GM12801 (cell line): ENCODE results near the gene KRTAP3-3.

Experiments used
- TF ChIP-seq, protein P1 (sequence below): IDR thresholded peaks from one replicate; pipeline ENCODE4 v1.5.1; 2011; ENCODE audit warnings: control low read depth; ENCODE audit not compliant: insufficient read length; ENCODE audit errors: extremely low read depth

Gene KRTAP3-3

DNA sequence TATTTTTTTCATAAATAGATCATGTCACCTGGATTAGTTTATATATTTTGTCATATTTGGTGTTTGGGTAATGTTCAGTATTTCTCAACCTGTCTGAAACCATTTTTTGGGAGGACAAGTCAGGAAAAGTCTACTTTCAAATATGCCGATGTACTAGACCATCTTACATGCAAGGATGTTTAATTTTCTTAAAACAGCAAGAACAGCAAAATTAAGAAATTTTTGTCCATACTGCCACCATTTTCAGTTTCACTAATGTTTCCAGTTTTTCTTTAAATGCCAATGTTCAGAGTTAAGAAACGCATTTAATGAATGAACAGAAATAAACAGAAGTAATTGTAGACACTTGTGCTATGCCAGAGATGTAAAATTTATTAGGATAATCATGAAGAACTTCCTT lies 880 bp downstream of the KRTAP3-3 start:
- TF ChIP-seq, protein P1, sequence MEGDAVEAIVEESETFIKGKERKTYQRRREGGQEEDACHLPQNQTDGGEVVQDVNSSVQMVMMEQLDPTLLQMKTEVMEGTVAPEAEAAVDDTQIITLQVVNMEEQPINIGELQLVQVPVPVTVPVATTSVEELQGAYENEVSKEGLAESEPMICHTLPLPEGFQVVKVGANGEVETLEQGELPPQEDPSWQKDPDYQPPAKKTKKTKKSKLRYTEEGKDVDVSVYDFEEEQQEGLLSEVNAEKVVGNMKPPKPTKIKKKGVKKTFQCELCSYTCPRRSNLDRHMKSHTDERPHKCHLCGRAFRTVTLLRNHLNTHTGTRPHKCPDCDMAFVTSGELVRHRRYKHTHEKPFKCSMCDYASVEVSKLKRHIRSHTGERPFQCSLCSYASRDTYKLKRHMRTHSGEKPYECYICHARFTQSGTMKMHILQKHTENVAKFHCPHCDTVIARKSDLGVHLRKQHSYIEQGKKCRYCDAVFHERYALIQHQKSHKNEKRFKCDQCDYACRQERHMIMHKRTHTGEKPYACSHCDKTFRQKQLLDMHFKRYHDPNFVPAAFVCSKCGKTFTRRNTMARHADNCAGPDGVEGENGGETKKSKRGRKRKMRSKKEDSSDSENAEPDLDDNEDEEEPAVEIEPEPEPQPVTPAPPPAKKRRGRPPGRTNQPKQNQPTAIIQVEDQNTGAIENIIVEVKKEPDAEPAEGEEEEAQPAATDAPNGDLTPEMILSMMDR: no peak

- TF ChIP-seq, protein P1: no peak
These were observed 1.3 kb downstream of the KRTAP3-3 start for GRCh38 chr17:40992666-40993065.

GRCh38 chr17:40986920-40987319 lies 7.0 kb downstream of the KRTAP3-3 start:
- TF ChIP-seq, protein P1: no peak

DNA sequence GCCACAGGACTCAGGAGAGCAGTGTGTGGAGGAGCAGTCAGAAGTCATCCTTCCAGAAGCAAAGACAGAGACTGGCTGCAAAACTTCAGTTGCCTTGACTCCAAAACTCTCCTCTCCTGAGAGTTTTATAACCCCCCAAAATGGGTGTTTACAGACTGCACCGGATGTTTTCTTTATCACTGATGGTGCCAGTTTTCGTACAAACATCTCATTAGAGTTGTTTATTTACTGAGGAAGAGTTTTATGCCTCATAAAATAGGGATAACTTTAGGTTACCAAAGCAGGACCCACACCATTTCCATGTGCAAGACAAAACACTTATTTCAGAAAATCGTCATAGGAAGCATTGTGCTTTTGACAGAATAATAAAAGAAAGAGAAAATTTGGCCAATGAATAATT lies 9.7 kb downstream of the KRTAP3-3 start, which contains the start of gene KRT40:
Gene KRT40 (minus strand): TSS at position 101 of the 400 bp plus-strand sequence. CDS start 53 bp downstream, at position 48.
- TF ChIP-seq, protein P1: no peak

DNA sequence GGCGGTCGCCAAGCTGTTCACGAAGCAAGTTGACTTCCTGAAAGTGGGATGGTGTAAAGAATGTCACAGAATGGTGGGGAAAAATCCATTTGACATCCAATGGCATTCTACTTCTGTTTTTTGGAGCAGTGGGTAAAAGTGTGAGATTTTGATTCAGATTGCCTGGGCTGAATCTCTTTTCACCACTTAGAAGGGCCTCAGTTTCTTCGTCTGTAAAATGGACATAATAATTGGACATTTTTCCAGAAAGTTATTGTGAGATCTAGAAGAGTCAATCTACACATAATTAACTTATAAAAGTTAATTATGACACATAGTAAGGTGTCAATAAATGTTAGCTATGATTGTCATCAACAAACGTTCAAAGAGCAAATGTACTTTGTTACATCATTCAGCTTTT lies 12.8 kb downstream of the KRTAP3-3 start:
- TF ChIP-seq, protein P1: no peak

DNA sequence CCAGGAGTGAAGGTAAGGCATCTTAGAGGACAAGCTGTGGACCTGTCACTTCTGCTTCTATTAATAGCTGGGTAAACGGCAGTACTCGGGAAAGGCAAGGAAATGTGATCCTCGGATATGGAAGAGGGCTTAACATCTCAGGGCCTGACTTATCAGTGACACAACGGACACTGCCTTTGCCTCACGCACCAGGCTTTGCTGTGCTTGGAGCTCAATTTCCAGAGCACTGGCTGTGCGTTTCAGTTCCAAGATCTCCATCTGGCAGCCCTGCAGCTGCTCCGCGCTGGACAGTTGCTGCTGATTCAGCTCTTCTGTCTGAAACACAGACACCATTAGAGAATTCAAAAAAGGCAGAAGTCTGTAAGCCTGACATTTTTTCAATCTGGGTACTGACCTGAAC lies 13.4 kb downstream of the KRTAP3-3 start:
- TF ChIP-seq, protein P1: no peak

DNA sequence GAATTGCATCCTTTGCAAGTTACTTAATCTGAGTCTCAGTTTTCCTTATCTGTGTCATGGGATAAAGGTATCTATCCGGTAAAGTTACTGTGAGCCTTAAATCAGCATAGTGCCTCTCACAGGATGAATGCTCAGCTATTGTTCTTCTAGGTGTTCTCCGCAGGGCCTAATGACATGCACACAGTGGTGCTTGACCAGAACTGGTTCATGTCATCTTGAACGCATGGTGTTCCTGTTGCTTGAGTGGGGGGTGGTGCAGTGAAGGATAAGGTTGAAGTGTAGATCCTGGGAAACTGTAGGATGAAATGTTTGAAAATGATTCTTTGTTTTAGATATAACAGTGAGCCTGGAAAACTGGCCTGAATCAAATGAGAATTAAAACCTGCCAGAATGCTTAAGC lies 13.8 kb downstream of the KRTAP3-3 start:
- TF ChIP-seq, protein P1: no peak
